Stimulated activated CD8-positive, alpha-beta memory T cell treated with anti-CD3 and anti-CD28 coated beads, Interleukin-15, amount 100 ng/mL, for 24 hours (primary cell): ENCODE data around the gene FBN2.
"Not testable (repeated sequence)": the region's sequence is repeated elsewhere in the genome, so short reads cannot be mapped to it uniquely, and the experiment has no call there.

Source experiments
- DNase-seq: peaks from one replicate; pipeline ENCODE4 v3.0.0-alpha.2; 2020; ENCODE audit warnings: low read depth

Gene FBN2

DNA sequence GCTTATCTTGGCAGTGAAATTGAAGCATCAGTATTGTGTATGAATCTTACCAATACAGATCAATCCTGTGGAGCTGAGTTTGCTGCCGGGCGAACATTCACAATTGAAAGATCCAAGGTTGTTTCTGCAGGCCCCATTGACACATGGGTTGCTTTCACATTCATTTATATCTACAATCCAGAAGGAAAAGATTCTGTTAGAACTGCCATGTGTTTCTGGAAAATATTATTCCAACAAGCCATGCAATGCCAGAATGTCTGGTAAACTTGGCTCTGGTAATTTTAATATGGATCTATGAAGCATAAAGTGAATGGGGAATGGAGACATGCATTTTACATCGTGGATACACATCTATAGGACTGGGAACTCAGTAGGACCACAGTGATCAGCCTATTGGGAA lies 180.8 kb downstream of the FBN2 start:
- DNase-seq = no peak

- no peak for DNase-seq
Observed at GRCh38 chr5:128355961-128356360, 182.1 kb downstream of the FBN2 start.

GRCh38 chr5:128353441-128354107 lies 184.5 kb downstream of the FBN2 start:
- DNase-seq = no peak

DNA sequence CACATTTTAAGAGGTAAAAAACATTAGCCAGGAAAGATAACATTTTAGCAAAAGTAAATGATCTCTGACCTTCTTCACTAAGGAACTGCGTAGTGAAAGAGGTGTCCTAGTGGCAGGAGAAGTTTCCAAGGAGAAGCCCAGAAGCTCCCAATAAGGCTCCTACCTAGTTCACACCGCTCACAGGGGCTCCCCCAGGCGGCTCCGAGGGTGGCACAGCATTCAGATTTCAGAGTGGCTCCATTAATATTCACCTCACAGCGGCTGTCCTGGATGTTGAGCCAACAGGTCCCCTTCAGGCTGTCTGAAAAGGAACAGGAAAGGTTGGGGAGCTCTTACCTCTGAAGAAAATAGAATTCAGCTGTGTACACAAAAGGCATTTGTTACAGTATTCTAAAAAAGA lies 187.3 kb downstream of the FBN2 start:
- no peak for DNase-seq

- DNase-seq = no peak
Observed at GRCh38 chr5:128349044-128349858, 188.8 kb downstream of the FBN2 start.

DNA sequence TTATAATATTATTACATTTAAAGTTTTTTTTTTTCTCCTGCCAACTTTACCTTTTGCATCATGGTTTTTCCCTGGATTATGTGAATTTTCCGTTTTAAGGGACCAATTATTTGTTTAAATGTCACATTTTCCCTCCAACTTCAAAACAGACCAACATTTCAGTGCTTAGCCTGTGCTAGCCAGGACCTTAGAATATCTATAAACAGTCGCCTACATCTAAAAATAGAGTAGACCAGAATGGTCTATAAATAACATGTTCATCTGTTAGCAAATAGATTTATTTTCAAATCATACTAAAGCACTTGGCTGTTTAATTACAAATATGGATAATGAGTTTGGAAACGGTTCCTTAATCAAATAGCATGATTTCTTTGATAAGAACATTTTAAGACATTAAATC lies 192.0 kb downstream of the FBN2 start:
- no peak for DNase-seq

DNA sequence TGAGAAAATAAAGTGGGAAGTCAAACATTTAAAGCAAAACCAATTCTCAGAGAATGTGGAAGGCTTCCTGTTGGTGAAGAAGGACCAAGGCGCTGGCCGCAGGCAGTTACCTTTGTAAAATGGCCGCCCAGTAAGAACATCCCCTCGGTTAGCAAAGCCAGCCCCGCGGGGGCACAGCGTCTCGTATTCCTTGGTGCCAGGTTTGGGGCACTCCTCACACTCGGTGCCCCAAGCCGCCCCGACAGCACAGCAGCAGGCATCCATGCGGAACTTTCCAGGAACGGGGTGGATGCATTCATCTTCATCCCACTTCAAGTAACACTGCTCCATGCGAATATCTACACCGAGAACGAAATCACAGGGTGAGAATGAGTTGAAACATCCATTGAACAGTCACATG lies 192.8 kb downstream of the FBN2 start:
- DNase-seq = no peak

DNA sequence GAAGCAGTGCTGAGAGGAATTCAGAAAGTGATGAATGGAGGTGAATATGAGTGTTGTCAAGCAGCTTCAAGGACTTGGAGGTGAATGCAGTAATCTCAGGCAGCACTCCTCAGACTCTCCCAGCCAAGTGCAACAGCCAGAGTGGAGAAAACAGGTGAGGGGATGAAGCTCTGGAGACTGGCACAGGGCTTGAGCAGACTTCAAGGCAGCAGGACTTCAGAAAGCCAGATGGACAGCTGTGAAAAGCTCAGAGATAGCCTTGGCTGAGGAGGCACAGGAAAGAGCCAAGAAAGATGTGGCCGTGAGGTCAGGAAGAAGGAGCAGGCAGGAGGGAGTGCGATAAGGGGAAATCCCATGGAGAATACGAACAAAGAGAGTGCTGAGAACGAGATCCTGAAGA lies 194.9 kb downstream of the FBN2 start:
- DNase-seq = no peak

DNA sequence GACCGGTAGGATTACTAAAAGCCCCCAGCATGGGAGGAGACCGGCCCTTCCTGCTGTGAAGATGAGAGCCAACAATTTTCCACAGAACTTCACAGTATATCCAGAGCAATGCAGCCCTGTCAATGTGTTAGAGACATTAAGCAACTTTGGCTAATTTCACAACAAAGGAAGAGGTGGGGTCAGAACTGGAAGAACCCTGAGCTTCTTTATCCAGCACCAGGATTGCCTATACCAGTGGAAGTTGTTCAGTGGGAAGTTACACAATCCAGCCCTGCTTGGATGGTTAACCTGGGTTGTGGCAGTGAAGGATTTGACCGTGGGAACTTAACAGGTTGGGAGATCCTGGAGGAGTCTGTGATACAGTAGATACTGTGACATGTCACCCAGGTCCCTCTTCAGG lies 197.0 kb downstream of the FBN2 start:
- no peak for DNase-seq

DNA sequence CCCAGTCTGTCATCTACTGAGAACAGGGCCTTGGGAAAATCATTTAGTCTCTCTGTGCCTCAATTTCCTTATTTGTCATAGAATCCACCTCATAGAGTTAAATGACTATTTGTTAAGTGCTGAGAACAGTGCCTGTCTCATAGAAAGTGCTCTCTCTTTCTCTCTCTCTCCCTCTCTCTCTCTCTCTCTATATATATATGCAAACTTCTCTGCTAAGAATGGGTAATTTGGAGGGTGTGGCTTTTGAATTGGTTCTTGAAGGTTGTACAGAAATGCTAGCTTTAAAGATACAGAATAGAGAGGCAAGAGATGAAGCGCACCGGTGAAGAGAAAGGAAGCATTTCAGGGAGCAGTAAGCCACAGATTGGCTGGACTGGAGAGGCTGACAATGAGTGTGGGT lies 197.4 kb downstream of the FBN2 start:
- no peak for DNase-seq

GRCh38 chr5:128339585-128339984 lies 198.5 kb downstream of the FBN2 start:
- DNase-seq = no peak

GRCh38 chr5:128338649-128339048 lies 199.4 kb downstream of the FBN2 start:
- DNase-seq = no peak

DNA sequence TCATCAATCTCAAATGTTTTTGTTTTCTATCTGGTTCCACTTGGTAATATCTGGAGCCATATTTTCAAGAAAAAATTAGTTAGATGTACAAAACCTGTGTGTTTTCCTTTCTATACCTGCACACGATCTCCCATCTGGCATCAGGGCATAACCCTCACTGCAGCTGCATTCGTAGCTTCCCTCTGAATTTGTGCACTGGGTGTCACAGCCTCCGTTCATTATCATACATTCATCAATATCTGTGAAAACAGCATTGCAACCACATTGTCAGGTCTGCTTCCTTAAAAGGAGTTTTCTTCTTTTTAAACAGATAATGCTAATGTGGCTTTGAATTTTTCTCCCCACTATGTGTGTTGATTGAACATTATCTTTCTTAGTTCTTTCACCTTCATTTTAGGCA lies 202.7 kb downstream of the FBN2 start:
- no peak for DNase-seq

- no peak for DNase-seq
Observed at GRCh38 chr5:128334010-128334716, 203.9 kb downstream of the FBN2 start.

- no peak for DNase-seq
Observed at GRCh38 chr5:128331261-128331660, 206.8 kb downstream of the FBN2 start.

- no peak for DNase-seq
Observed at GRCh38 chr5:128329386-128329939, 208.6 kb downstream of the FBN2 start.

GRCh38 chr5:128328446-128328845 lies 209.6 kb downstream of the FBN2 start:
- DNase-seq = no peak

- DNase-seq = no peak
Observed at GRCh38 chr5:128328007-128328406, 210.0 kb downstream of the FBN2 start.

DNA sequence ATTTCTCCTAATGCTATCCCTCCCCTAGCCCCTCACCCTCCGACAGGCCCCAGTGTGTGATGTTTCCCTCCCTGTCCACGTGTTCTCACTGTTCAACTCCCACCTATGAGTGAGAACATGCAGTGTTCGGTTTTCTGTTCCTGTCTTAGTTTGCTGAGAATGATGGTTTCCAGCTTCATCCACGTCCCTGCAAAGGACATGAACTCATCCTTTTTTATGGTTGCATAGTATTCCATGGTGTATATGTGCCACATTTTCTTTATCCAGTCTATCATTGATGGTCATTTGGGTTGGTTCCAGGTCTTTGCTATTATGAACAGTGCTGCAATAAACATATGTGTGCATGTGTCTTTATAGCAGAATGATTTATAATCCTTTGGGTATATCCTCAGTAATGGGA lies 216.6 kb downstream of the FBN2 start:
- DNase-seq = not testable (repeated sequence)

GRCh38 chr5:128318691-128319090 lies 219.4 kb downstream of the FBN2 start:
- no peak for DNase-seq

- no peak for DNase-seq
Observed at GRCh38 chr5:128317481-128317880, 220.6 kb downstream of the FBN2 start.

GRCh38 chr5:128315671-128316070 lies 222.4 kb downstream of the FBN2 start:
- DNase-seq = no peak

DNA sequence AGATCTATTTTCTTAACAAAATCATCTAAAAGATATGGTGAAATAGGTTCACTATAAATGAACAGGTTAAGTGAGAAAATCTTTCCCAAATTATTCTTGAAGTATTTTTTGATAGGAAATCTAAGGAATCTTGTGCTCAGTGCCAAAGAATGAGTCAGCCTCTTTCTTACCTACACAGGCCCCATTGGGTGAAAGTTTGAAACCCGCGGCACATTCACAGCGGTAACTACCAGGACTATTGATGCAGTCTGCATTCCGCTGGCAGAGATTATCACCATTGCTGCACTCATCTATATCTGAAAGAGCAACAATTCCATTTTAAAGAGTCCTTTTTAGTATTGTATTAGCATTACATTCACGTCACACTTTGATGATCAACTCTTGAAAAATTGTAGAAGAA lies 232.7 kb downstream of the FBN2 start:
- no peak for DNase-seq
